PFSK-1 (cell line): ENCODE measurements around the gene KAZN.

ENCODE experiments used
- POLR2AphosphoS5 ChIP-seq: IDR thresholded peaks from 2 replicates; pipeline ENCODE4 v1.6.1; 2012; ENCODE audit warnings: low read depth, mild to moderate bottlenecking, control low read depth, low read length, moderate library complexity
- SIN3A ChIP-seq: IDR thresholded peaks from 2 replicates; pipeline ENCODE4 v1.6.1; 2012; ENCODE audit warnings: mild to moderate bottlenecking, low read length, moderate library complexity, borderline replicate concordance; ENCODE audit not compliant: insufficient read depth
- TAF1 ChIP-seq: IDR thresholded peaks from 2 replicates; pipeline ENCODE4 v1.6.1; 2012; ENCODE audit warnings: low read length, control low read depth, borderline replicate concordance; ENCODE audit not compliant: insufficient read depth
- TF ChIP-seq, protein P1 (sequence below), 2 experiments: IDR thresholded peaks; 2 replicates each; pipeline versions ENCODE4 v1.6.1 to v1.8.0; 2011 to 2012; ENCODE audit warnings: low read depth in 2 of 2, low read length in 2 of 2, control low read depth in 1 of 2, inconsistent platforms in 1 of 2, mild to moderate bottlenecking in 1 of 2, moderate library complexity in 1 of 2; ENCODE audit not compliant: insufficient read depth in 1 of 2

DNA sequence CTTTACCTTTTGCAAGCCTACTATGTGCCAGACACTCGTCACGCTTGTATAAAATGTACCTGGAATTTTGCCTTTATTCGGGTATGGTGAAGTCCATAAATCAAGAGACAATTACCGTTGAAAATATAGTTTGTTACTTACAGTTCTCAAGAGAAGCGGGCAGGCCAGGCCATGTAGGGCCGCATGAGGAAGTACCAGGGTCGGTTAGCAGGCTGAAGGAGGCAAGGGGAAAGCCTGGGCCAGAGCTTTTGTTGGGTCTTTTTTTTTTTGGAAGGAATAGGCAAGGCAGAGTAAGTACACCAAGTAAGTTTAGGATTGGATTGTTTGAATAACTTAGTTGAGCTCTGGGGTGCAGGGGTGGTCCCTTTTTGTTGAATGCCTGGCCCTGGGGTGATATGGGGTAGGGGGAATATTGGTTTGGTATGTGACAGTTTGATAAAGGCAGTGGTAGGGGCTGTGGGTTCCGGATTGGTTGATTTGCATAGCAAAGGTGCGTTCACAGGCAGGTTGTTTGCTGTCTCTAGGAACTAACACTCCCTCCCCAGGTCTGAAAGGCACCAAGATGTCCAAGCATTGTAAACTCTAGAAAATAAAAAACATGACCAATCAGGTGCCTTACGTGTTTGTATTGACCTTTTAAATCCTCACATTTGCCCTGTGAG, 80.7 kb downstream of the KAZN start:
- no peak for TF ChIP-seq POLR2AphosphoS5
- TF ChIP-seq, protein P1, sequence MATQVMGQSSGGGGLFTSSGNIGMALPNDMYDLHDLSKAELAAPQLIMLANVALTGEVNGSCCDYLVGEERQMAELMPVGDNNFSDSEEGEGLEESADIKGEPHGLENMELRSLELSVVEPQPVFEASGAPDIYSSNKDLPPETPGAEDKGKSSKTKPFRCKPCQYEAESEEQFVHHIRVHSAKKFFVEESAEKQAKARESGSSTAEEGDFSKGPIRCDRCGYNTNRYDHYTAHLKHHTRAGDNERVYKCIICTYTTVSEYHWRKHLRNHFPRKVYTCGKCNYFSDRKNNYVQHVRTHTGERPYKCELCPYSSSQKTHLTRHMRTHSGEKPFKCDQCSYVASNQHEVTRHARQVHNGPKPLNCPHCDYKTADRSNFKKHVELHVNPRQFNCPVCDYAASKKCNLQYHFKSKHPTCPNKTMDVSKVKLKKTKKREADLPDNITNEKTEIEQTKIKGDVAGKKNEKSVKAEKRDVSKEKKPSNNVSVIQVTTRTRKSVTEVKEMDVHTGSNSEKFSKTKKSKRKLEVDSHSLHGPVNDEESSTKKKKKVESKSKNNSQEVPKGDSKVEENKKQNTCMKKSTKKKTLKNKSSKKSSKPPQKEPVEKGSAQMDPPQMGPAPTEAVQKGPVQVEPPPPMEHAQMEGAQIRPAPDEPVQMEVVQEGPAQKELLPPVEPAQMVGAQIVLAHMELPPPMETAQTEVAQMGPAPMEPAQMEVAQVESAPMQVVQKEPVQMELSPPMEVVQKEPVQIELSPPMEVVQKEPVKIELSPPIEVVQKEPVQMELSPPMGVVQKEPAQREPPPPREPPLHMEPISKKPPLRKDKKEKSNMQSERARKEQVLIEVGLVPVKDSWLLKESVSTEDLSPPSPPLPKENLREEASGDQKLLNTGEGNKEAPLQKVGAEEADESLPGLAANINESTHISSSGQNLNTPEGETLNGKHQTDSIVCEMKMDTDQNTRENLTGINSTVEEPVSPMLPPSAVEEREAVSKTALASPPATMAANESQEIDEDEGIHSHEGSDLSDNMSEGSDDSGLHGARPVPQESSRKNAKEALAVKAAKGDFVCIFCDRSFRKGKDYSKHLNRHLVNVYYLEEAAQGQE (IDR thresholded peaks at IDR 0.05; ENCODE audit: insufficient read depth in 1 of 2, low read depth in 2 of 2, low read length in 2 of 2): no peak
- no peak for TF ChIP-seq TAF1
- TF ChIP-seq SIN3A: no peak
